B cell (primary cell): Measurements from ENCODE around the gene MRTFA. TPM values are rescaled to one million over a fixed set of nuclear protein-coding genes. Genes with fewer than 3 reads are reported as not detected.

ENCODE experiments used
- ATAC-seq: fragments of 200-7000 bp; cut with Tn5 transposase; one replicate; pipeline ENCODE4 v1.10.0; 2021; ENCODE audit warnings: low read depth, mild to moderate bottlenecking, moderate number of reproducible peaks, moderate library complexity
- CTCF ChIA-PET: fragments of 350-600 bp; sonication (Branson Sonifier 250); formaldehyde crosslinking; loops from one replicate; lab custom pipeline; 2021; ENCODE audit warnings: antibody characterized with exemption, inconsistent platforms; lab: Charles Lee
- POLR2A ChIA-PET: fragments of 350-600 bp; sonication (Branson Sonifier 250); formaldehyde crosslinking; loops from one replicate; lab custom pipeline; 2021; ENCODE audit warnings: antibody characterized with exemption; lab: Charles Lee
- DNase-seq: peaks from one replicate; pipeline ENCODE4 v3.0.0; 2013
- H2AFZ ChIP-seq: 2 replicates; pipeline ENCODE4 v1.6.1; 2012; ENCODE audit warnings: mild to moderate bottlenecking, low read depth, low read length; ENCODE audit not compliant: insufficient read depth, poor library complexity, severe bottlenecking
- H3K27ac ChIP-seq, 2 donors: 1 replicate in 1 of 2; 2 replicates in 1 of 2; pipeline ENCODE4 v1.5.1; 2012 to 2013; ENCODE audit warnings: low read length in 2 of 2, mild to moderate bottlenecking in 2 of 2, moderate library complexity in 1 of 2
- H3K27me3 ChIP-seq, 4 experiments: fragments of 200-600 bp in 1 of 4; sonication (generic) in 1 of 4; replicated peaks in 1 of 4; 1 replicate in 2 of 4; 2 replicates in 2 of 4; pipeline versions ENCODE4 v1.6.1 to v1.7.0; 2013 to 2016; ENCODE audit warnings: low read length in 3 of 4, mild to moderate bottlenecking in 2 of 4, mixed read lengths in 1 of 4, moderate library complexity in 1 of 4; ENCODE audit not compliant: insufficient read depth in 4 of 4, control insufficient read depth in 3 of 4; ENCODE audit errors: control extremely low read depth in 1 of 4
- H3K36me3 ChIP-seq, 2 experiments: replicated peaks in 1 of 2; 1 replicate in 1 of 2; 2 replicates in 1 of 2; pipeline versions ENCODE4 v1.6.1 to v1.7.1; 2013; ENCODE audit warnings: low read length in 1 of 2; ENCODE audit not compliant: insufficient read depth in 2 of 2, control insufficient read depth in 1 of 2; ENCODE audit errors: control extremely low read depth in 1 of 2, extremely low read depth in 1 of 2
- H3K4me1 ChIP-seq, 2 donors: fragments of 200-600 bp in 1 of 2; sonication (generic) in 1 of 2; 1 replicate in 1 of 2; 2 replicates in 1 of 2; pipeline versions ENCODE4 v1.5.1 to v1.6.1; 2013 to 2017; ENCODE audit warnings: low read length in 2 of 2; ENCODE audit not compliant: control insufficient read depth in 2 of 2, insufficient read depth in 2 of 2
- H3K4me2 ChIP-seq: replicated peaks from 2 replicates; pipeline ENCODE3; 2012; ENCODE audit warnings: mild to moderate bottlenecking, low read depth, low read length; ENCODE audit not compliant: poor library complexity, severe bottlenecking
- H3K4me3 ChIP-seq, 5 experiments: fragments of 200-600 bp in 1 of 5; sonication (generic) in 1 of 5; 1 replicate in 3 of 5; 2 replicates in 2 of 5; pipeline versions ENCODE4 v1.5.1 to v1.7.0; 2011 to 2016; ENCODE audit warnings: low read length in 4 of 5, mild to moderate bottlenecking in 4 of 5, low read depth in 2 of 5, control low read depth in 1 of 5, moderate library complexity in 1 of 5; ENCODE audit not compliant: insufficient read depth in 1 of 5; ENCODE audit errors: control extremely low read depth in 1 of 5, extremely low read depth in 1 of 5
- H3K79me2 ChIP-seq: fragments of 200-600 bp; sonication (generic); one replicate; pipeline ENCODE4 v1.6.0; 2016; ENCODE audit warnings: low read length; ENCODE audit not compliant: control insufficient read depth, insufficient read depth
- H3K9ac ChIP-seq: fragments of 200-600 bp; sonication (generic); 2 replicates; pipeline ENCODE4 v1.6.1; 2017; ENCODE audit warnings: mild to moderate bottlenecking, low read length, moderate library complexity
- H3K9me3 ChIP-seq, 3 donors: one replicate each; pipeline versions ENCODE4 v1.6.1 to v1.7.1; 2013; ENCODE audit warnings: low read length in 2 of 3; ENCODE audit not compliant: control insufficient read depth in 2 of 3, insufficient read depth in 1 of 3; ENCODE audit errors: control extremely low read depth in 1 of 3
- H4K20me1 ChIP-seq: 2 replicates; pipeline ENCODE4 v1.6.0; 2012; ENCODE audit warnings: mild to moderate bottlenecking, low read length; ENCODE audit not compliant: insufficient read depth, control insufficient read depth, poor library complexity, severe bottlenecking
- H3K27ac Mint-ChIP-seq: one replicate; pipeline ENCODE4 v1.8.0; 2021; ENCODE audit warnings: mixed read lengths
- H3K27me3 Mint-ChIP-seq: one replicate; pipeline ENCODE4 v1.8.0; 2021; ENCODE audit warnings: mixed read lengths
- H3K4me1 Mint-ChIP-seq: one replicate; pipeline ENCODE4 v1.8.0; 2021; ENCODE audit warnings: mixed read lengths
- H3K4me3 Mint-ChIP-seq: one replicate; pipeline ENCODE4 v1.8.0; 2021; ENCODE audit warnings: mixed read lengths
- H3K9me3 Mint-ChIP-seq: one replicate; pipeline ENCODE4 v1.8.0; 2022; ENCODE audit warnings: mixed read lengths; ENCODE audit not compliant: insufficient read depth
- EZH2 ChIP-seq: IDR thresholded peaks from 2 replicates; pipeline ENCODE4 v1.6.1; 2012; ENCODE audit warnings: borderline replicate concordance, low read depth, mild to moderate bottlenecking, moderate library complexity, low read length; ENCODE audit not compliant: insufficient read depth, poor library complexity, severe bottlenecking
- WGBS: methylation state at CpG from one replicate; pipeline ENCODE4 v1.1.5; 2013; ENCODE audit warnings: missing lambda C conversion rate; ENCODE audit not compliant: insufficient coverage; 5-methylcytosine and 5-hydroxymethylcytosine counted together
- intact Hi-C: fragments of 100-400 bp; cut with micrococcal nuclease; formaldehyde crosslinking; loops from one replicate; pipeline ENCODE4 v1.10.0; 2022
- polyA plus RNA-seq: library from polyadenylated mRNA; depleted of rRNA; stranded (reverse); fragments of >200 nt; gene quantifications from 2 replicates; pipeline ENCODE4 v1.2.3, GENCODE V29; 2012
- total RNA-seq, 2 donors: library from RNA; stranded (reverse); fragments of 120-200 nt in 1 of 2; gene quantifications; 1 replicate in 1 of 2; 2 replicates in 1 of 2; pipeline versions ENCODE4 v1.2.3 to v1.2.4, GENCODE V29; 2013 to 2022
- TF ChIP-seq, protein P1 (sequence below): fragments of 200-600 bp; IDR thresholded peaks from one replicate; pipeline ENCODE4 v1.8.0; 2022; ENCODE audit warnings: antibody characterized with exemption, mild to moderate bottlenecking

The MRTFA gene
- total and polyA plus RNA-seq, 2 donors (not counting 1 experiment from before 2014, with no cell fraction given), result 28.9 to 82.6 TPM

DNA sequence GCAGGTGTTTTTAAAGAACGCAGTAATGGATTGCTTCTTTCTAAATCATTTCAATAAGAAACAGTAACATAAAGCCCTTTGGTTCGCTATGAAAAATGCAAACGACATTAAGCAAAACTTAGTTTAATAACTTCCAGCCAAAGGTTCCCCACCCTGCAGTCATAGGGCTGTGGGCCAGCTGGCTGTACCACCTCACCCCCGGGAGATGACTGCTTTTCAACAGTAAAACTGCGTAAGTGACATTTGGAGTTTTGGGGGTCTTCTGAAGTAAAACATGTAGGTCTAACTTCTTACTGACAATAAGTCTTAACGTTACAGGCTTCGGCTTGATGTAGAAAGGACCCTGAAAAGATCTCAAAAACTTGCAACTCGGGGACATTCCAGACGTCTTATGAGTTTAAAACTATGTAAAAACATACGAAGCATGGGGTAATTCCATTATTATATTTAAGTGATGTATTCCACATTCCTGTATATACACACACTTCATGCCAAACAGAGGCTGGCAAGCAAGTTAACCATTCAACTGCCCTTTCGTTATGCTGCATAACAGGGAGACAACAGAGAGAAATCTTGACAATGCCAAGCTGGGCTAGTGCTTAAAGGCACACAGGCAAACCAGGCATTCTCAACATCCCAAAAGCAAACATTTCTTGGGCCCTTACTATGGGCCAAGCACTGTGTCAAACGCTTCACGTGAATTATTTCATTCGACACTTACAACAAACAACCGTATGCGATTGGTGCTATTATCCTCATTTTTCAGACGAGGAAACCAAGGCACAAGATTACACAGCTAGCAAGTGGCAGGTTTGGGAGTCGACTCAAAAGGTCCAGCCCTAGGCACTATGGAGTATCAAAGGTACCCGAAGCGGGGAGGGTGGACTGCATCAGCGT lies 1.2 kb downstream of the MRTFA start:
- Mint-ChIP-seq H3K27ac (peak overlapping the region; percentile 71), H3K27me3 (no peaks in the 10 kb centered on the region), H3K4me3 (peak overlapping the region; percentile 98), H3K4me1 (peaks cover 46% of the 10 kb centered on the region), H3K9me3 (no peaks in the 10 kb centered on the region)
- H3K27me3 ChIP-seq, result no peaks in the 10 kb centered on the region
- DNase-seq (no peak), ATAC-seq (no peak)
- peak overlapping the region; percentile 90 for H3K4me2 ChIP-seq
- ChIA-PET CTCF (interaction anchor here (1.8 to 7.3 kb wide), 3 partner anchors 10 to 199 kb away, joined by 4 to 48 read pairs (median 14); no protein-coding TSS in a partner anchor), POLR2A (interaction anchor here (0.7 kb wide), 1 partner anchor 285 kb away, joined by 3 read pairs; no protein-coding TSS in a partner anchor)
- H3K4me1 ChIP-seq, result peaks cover 24 to 30% of the 10 kb centered on the region in 2 donors
- TF ChIP-seq, protein P1, sequence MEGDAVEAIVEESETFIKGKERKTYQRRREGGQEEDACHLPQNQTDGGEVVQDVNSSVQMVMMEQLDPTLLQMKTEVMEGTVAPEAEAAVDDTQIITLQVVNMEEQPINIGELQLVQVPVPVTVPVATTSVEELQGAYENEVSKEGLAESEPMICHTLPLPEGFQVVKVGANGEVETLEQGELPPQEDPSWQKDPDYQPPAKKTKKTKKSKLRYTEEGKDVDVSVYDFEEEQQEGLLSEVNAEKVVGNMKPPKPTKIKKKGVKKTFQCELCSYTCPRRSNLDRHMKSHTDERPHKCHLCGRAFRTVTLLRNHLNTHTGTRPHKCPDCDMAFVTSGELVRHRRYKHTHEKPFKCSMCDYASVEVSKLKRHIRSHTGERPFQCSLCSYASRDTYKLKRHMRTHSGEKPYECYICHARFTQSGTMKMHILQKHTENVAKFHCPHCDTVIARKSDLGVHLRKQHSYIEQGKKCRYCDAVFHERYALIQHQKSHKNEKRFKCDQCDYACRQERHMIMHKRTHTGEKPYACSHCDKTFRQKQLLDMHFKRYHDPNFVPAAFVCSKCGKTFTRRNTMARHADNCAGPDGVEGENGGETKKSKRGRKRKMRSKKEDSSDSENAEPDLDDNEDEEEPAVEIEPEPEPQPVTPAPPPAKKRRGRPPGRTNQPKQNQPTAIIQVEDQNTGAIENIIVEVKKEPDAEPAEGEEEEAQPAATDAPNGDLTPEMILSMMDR, result no peak
- TF ChIP-seq EZH2, result no peak
- peak overlapping the region; percentile 98 for H2AFZ ChIP-seq
- no peaks in the 10 kb centered on the region for H3K9me3 ChIP-seq
- H4K20me1 ChIP-seq, result peaks cover 36% of the 10 kb centered on the region
- peak overlapping the region; percentile 93 for H3K9ac ChIP-seq
- WGBS, result 63% methylated on average over 14 of the region's 21 CpGs
- H3K27ac ChIP-seq, result peak overlapping the region in 1 of 2 donors; percentile 92
- intact Hi-C loops, result no loop called here
- H3K4me3 ChIP-seq, result peak overlapping the region; percentile 78 to 99 (median 92)
- H3K36me3 ChIP-seq, result no peaks in the 10 kb centered on the region
- H3K79me2 ChIP-seq, result peaks cover 60% of the 10 kb centered on the region
